Mesothelial cell of epicardium (in vitro differentiated cells): ENCODE results near the gene LDAH. TPM values are rescaled to one million over a fixed set of nuclear protein-coding genes. Genes with fewer than 3 reads are reported as not detected.

Experiments
- DNase-seq, 2 experiments: peaks; one replicate each; pipeline ENCODE4 v3.0.0; 2021; ENCODE audit warnings: low spot score in 2 of 2; ENCODE audit not compliant: unreplicated experiment in 2 of 2
- H3K27ac Mint-ChIP-seq: 2 replicates; pipeline ENCODE4 v1.8.0; 2021; ENCODE audit warnings: mixed read lengths
- H3K27me3 Mint-ChIP-seq: 2 replicates; pipeline ENCODE4 v1.8.0; 2021; ENCODE audit warnings: low read depth, mixed read lengths
- H3K36me3 Mint-ChIP-seq: 2 replicates; pipeline ENCODE4 v1.8.0; 2021; ENCODE audit warnings: mixed read lengths
- H3K4me1 Mint-ChIP-seq: 2 replicates; pipeline ENCODE4 v1.8.0; 2021; ENCODE audit warnings: mixed read lengths
- H3K4me3 Mint-ChIP-seq: 2 replicates; pipeline ENCODE4 v1.8.0; 2021; ENCODE audit warnings: mild to moderate bottlenecking, moderate library complexity, mixed read lengths
- H3K9me3 Mint-ChIP-seq: 2 replicates; pipeline ENCODE4 v1.8.0; 2021; ENCODE audit warnings: mixed read lengths
- total RNA-seq: library from RNA; stranded (reverse); gene quantifications from 3 replicates; pipeline ENCODE4 v1.2.1, GENCODE V29; 2021
- TF ChIP-seq, protein P1 (sequence below): fragments of 200-600 bp; sonication (generic); IDR thresholded peaks from one replicate; pipeline ENCODE4 v1.5.0; 2021; ENCODE audit warnings: antibody characterized with exemption; ENCODE audit not compliant: unreplicated experiment

Gene LDAH
- total RNA-seq, 1 donor from 2014 or later, result 28.9 TPM

DNA sequence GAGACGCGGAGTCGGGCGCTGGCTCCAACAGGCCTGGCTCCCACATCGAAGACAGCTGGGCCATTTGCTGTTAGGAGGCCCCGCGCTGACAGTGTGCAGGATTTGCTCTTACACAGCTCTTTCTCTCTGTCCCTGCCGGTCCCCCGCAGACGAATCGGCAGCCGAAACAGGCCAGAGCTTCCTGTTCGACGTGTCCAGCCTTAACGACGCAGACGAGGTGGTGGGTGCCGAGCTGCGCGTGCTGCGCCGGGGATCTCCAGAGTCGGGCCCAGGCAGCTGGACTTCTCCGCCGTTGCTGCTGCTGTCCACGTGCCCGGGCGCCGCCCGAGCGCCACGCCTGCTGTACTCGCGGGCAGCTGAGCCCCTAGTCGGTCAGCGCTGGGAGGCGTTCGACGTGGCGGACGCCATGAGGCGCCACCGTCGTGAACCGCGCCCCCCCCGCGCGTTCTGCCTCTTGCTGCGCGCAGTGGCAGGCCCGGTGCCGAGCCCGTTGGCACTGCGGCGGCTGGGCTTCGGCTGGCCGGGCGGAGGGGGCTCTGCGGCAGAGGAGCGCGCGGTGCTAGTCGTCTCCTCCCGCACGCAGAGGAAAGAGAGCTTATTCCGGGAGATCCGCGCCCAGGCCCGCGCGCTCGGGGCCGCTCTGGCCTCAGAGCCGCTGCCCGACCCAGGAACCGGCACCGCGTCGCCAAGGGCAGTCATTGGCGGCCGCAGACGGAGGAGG lies 152.4 kb downstream of the LDAH start:
- Mint-ChIP-seq H3K9me3 (no peaks in the 10 kb centered on the region), H3K27ac (no peak overlapping the region), H3K4me1 (peaks cover 23% of the 10 kb centered on the region), H3K36me3 (no peaks in the 10 kb centered on the region), H3K4me3 (no peak overlapping the region), H3K27me3 (peaks cover 94% of the 10 kb centered on the region)
- no peak for DNase-seq
- TF ChIP-seq, protein P1, sequence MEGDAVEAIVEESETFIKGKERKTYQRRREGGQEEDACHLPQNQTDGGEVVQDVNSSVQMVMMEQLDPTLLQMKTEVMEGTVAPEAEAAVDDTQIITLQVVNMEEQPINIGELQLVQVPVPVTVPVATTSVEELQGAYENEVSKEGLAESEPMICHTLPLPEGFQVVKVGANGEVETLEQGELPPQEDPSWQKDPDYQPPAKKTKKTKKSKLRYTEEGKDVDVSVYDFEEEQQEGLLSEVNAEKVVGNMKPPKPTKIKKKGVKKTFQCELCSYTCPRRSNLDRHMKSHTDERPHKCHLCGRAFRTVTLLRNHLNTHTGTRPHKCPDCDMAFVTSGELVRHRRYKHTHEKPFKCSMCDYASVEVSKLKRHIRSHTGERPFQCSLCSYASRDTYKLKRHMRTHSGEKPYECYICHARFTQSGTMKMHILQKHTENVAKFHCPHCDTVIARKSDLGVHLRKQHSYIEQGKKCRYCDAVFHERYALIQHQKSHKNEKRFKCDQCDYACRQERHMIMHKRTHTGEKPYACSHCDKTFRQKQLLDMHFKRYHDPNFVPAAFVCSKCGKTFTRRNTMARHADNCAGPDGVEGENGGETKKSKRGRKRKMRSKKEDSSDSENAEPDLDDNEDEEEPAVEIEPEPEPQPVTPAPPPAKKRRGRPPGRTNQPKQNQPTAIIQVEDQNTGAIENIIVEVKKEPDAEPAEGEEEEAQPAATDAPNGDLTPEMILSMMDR, result no peak

DNA sequence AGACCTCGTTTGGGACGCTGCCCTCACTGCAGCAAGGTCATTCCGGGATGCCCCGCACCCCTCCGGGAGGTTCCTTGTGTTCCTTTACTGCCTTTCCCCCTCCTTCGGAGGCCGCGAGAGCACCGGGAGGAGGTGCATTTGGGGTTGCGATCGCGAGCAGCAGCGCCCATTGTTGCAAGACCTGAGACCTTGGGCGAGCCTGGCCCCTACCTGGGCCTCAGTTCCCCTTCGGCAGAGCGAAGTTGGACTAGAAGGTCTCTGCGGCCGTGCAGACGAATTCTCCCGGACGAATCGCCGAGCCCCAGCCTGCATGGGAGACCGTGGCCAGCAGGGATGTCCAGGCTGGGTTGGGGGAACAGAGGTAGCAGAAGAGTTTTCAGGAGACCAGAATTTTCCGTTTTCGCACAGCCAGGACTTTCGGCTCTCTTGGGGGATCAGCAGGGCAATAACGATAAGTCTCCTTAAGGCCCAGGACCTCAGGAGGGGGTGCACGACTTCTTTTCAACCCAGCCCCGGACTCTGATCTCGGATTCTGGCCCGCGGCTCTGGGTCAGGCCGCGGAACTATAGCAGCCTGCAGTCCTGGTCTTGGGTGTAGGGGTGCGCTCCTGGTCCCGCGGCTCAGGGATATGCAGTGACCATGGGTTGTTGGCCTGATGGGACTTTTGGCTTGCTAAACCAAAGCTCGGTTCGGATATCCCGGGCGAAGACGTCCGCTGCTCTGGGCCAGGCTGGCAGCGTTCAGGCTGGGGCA lies 153.2 kb downstream of the LDAH start:
- peaks cover 20% of the 10 kb centered on the region for H3K4me1 Mint-ChIP-seq
- peaks cover 94% of the 10 kb centered on the region for H3K27me3 Mint-ChIP-seq
- H3K36me3 Mint-ChIP-seq, result no peaks in the 10 kb centered on the region
- TF ChIP-seq, protein P1, result no peak
- H3K4me3 Mint-ChIP-seq, result peak overlapping the region; percentile 43
- H3K27ac Mint-ChIP-seq, result no peak overlapping the region
- H3K9me3 Mint-ChIP-seq, result no peaks in the 10 kb centered on the region
- DNase-seq, result no peak

DNA sequence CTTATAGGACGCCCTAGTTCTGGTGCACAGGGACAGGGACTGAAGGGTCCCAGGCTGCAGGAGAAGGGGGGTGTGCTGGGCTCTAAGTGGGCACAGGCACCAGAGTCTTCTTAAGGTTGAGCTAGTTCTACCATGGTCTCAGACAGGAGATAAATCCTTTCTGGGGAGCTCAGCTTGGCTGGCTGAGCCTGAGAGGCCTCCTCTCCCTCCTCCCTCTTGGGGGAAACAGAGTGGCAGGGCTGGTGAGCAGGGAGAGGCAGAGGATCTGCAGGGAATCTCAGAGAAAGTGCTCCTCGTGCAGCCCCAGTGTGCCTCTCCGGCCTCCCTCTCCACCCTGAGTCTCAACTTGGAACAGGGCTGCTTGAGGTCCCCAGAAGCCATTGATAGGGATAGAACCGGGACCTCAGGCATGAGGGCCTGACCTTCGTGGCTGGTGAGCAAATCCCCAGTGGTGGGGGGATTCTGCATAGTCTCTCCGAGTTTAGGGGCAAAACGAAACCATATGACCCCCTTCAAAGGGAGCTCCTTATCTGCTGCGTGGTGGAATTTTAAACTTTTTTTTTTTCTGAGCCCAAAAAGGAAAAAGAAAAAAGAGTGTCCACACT lies 153.9 kb downstream of the LDAH start:
- DNase-seq, result no peak
- Mint-ChIP-seq H3K9me3 (no peaks in the 10 kb centered on the region), H3K27me3 (peaks cover 94% of the 10 kb centered on the region), H3K4me3 (peak overlapping the region; percentile 43), H3K4me1 (peaks cover 19% of the 10 kb centered on the region), H3K27ac (no peak overlapping the region), H3K36me3 (no peaks in the 10 kb centered on the region)
- TF ChIP-seq, protein P1, result no peak

DNA sequence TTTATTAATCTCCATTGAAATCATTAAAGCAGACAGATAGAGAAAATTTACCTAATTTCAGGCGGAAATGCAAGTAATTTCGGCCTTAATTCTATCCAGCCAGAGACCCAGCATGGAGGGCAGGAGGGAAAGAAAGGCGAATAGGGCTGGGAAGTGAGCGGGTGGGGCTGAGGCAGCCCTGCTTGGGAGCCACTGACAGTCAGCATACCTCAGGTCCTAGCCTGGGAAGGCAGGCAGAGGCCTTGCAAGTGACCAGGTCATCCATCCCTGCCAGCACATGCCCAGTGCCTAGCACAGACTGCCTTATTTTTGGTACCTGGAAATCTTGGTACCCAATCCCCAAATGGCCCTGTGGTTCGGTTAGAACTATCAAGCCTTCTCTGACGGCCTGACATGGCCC lies 154.4 kb downstream of the LDAH start:
- no peak overlapping the region for H3K27ac Mint-ChIP-seq
- peaks cover 94% of the 10 kb centered on the region for H3K27me3 Mint-ChIP-seq
- DNase-seq, result no peak
- TF ChIP-seq, protein P1, result no peak
- peak overlapping the region; percentile 52 for H3K4me3 Mint-ChIP-seq
- H3K9me3 Mint-ChIP-seq, result no peaks in the 10 kb centered on the region
- H3K36me3 Mint-ChIP-seq, result no peaks in the 10 kb centered on the region
- peaks cover 19% of the 10 kb centered on the region for H3K4me1 Mint-ChIP-seq

DNA sequence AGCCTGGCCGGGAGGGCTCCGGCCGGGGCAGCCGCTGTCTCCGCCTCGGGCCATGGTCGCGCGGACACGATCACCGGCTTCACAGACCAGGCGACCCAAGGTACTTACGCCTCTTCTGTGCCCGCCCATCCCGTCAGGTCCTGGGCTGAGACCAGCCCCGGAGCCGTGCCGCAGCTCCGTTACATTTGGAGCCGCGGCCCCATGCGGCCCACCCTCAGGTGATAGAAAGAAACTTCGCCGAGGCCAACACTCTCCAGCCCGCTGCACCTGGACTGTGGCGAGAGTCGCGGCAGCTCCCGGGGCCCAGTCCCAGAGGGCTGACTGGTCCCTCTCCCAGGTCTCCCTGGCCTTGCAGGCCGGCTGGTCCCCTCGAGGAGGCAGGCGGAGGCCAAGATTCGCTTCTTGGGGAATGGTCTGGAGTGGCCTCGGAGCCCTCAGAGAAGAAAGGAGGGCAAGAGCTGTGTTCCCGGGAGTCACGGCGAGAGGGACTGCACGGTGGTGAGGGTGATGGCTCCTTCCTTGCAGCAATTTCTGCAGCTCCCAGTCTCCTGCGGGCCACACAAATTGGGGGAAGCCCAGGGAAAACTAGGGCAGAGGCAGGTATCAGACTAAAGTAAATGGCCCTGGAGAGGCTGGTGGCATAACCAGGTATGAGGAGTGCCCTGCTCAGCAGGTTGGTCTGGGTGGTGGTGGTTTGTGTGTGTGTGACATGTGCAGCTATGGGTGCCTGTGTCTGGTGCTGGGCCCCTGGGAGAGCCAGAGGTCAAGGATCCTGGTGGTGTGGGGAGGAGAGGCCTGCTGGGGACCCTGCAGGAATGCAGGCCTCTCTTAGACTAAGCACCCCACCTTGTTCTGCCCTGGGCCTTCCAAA lies 155.1 kb downstream of the LDAH start:
- Mint-ChIP-seq H3K27ac (no peak overlapping the region), H3K36me3 (no peaks in the 10 kb centered on the region), H3K27me3 (peaks cover 94% of the 10 kb centered on the region), H3K9me3 (no peaks in the 10 kb centered on the region), H3K4me1 (peaks cover 19% of the 10 kb centered on the region), H3K4me3 (peak overlapping the region; percentile 52)
- TF ChIP-seq, protein P1, result no peak
- no peak for DNase-seq
